GM19351 (cell line): Measurements from ENCODE around the gene CEP85L.

ENCODE experiments used
- ATAC-seq: cut with Tn5 transposase; IDR thresholded peaks from one replicate; pipeline ENCODE4 v1.9.1; 2021; ENCODE audit warnings: mild to moderate bottlenecking, moderate library complexity; ENCODE audit not compliant: unreplicated experiment

CEP85L gene

DNA sequence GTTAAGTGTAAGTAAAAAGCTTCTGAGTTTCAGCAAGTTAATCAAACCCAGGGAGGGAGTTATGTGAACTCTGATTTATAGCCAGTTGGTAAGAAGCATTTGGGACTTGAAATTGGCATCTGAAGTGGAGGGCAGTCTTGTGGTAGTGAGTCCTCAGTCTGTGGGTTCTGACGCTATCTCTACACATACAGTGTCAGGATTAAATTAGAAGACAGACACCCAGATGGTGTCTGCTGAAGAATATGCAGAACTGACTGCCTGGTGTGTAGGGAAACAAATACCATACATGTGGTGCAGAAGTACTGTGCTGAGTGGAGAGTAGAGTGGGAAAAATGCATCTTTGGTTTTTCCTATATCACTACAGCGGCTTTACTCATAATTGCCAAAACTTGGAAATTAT is 146.8 kb downstream of the CEP85L start:
- no peak for ATAC-seq

GRCh38 chr6:118502169-118502568 is 149.2 kb downstream of the CEP85L start:
- ATAC-seq = no peak

DNA sequence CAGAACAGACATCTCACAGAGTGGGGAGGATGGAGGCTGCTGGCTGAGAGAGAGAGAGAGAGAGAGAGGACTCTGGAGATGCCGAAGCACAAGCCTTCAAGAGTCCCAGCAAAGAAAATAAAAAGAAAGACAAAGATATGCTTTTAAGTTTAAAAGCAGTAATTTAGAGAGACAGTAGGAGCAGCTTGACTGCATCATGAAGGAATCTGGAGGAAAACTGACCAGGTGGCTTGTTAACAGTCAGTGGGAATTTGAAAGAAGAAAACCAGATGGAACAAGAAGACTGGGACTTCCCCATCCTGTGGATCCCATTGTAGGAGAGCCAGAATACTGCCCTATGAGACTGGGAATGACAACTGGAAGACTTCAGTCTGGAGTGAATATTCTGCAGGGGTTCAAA is 149.6 kb downstream of the CEP85L start:
- no peak for ATAC-seq

DNA sequence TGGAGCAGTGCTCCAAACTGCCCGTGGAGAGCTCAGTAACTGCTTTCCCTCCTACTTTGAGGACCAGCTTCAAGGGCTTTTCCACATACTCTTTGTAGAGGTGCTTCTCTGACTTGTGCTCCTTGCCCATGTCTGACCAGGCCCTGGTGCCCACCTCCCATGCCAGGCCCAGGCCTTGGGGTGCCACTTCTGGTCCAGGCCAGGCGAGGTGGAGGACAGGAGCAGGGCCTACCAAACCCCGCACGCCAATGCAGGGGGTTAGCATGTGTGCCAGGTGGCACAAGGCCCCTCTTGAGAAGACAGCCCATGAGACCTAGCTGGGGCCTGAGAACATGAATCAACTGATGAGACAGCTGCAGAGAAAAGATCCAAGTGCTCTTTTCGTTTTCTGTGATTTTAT is 150.3 kb downstream of the CEP85L start:
- no peak for ATAC-seq

GRCh38 chr6:118500130-118501015 is 151.0 kb downstream of the CEP85L start:
- ATAC-seq = no peak

- no peak for ATAC-seq
Observed at GRCh38 chr6:118495485-118496280, 155.7 kb downstream of the CEP85L start.

- no peak for ATAC-seq
Observed at GRCh38 chr6:118494091-118494490, 157.3 kb downstream of the CEP85L start.

DNA sequence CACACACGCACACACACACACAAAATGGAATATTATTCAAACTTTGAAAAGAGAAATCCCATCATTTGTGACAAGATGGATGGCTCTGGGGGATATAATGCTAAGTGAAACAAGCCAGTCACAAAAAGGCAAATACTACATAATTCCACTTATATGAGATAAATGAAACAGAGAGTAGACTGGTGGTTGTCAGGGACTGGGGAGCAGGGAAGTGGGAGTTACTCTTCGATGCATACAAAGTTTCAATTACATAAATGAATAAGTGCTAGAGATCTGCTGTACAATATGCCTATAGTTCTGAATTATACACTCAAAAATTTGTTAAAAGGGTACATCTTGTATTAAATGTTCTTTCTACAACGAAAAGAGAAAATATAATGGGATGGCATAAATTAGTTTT is 161.4 kb downstream of the CEP85L start:
- ATAC-seq = no peak

- ATAC-seq = no peak
Observed at GRCh38 chr6:118488631-118489030, 162.8 kb downstream of the CEP85L start.

DNA sequence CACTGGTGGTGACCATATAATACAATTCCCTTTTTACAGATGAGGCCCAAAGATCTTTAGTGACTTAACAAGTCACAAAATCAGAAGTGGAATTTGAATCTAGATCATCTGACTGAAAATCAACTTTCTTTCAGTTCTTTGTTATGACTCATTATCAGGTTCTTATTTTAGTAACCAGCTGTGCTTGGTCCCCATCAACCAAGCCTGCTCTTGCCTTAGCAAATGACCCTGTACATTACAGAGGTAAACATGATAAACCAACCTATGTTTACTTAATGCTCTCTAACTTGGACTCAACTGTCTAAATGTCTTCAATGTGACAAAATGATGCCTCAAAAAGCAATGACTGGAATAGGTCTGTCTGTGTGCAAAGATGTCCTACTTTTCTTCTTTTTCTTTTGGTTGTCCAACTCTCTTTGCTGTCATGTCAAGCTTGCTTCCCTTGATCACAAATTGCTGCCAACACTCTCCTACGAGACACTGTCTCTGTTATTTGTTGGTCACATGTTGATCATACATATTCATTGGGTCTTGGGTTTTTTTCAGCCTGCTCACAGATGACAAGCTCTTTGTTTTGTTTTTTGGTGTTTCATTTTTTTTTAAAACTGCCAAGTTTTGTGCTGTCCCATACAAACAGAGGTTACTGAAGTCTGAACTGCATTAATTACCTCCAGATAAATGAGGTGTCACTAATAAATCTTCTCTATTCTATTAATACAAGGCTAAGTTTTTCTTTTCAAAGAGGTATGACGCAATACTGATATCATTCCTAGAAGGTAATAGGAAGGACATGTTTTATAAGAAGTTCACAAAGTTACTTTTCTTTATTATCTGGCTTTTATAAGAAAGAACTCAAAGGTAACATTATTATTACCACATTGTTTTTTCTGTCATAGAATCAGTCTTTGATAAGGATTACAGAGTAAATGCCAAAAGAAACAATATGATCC is 165.5 kb downstream of the CEP85L start:
- ATAC-seq = peak; percentile 97

GRCh38 chr6:118476551-118476950 is 174.8 kb downstream of the CEP85L start:
- ATAC-seq = no peak

GRCh38 chr6:118473266-118473665 is 178.1 kb downstream of the CEP85L start:
- ATAC-seq = no peak

DNA sequence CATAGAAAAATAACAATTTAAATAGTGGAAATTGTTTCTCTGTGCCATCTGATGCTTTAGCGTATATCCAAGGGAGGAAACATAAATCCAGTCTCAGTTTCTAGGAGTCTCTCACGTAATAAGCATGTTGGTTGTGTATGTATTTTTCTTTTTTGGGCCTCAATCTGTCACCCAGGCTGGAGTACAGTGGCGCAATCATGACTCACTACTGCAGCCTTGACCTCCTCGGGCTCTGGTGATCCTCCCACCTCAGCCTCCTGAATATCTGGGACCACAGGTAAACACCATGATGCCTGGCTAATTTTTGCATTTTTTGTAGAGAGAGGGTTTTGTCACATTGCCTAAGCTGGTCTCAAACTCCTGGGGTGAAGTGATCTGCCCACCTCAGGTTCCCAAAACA is 181.9 kb downstream of the CEP85L start:
- no peak for ATAC-seq

GRCh38 chr6:118468682-118469465 is 182.5 kb downstream of the CEP85L start:
- ATAC-seq = no peak

DNA sequence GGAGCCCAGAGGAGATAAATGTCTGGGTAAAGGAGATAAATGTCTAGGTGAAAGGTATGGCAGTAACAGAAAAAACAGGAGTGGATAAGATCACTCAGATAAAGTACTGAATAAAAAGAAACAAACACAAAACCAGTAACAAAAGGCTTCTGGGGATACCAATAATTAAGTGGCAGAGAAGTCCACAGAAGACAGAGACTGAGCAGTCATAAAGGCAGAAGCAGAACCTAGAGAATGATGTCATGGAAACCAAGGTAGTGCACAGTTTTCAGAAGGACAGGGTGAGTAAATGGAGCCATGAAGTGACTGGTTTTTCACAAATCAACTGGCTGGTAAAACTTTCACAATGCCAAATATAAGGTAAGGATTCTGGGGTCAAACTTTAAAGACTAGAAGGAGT is 184.2 kb downstream of the CEP85L start:
- ATAC-seq = peak; percentile 97

- ATAC-seq = no peak
Observed at GRCh38 chr6:118464620-118465019, 186.8 kb downstream of the CEP85L start.

DNA sequence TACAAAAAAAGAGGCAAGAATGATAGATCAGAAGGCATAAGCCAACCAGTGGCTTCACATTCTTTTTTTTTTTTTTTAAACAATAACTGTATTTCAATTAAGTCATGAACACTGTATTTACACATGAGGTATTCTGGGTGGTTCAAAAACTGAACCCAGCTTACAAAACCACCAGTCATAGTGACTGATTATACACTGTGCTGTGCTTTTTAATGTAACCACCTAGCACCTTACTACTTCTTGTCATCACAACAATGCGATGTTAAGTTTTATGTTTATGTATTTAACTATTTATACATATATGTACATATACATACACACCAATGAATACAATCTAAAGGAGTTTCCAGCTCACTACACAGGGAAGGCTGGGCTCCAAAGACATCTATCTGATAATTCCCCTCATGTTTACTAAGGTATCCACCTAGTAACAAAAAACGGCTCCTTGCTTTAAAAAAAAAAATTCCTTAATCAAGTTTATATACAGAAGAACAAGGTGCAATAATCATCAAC is 190.4 kb downstream of the CEP85L start:
- no peak for ATAC-seq

- ATAC-seq = no peak
Observed at GRCh38 chr6:118456982-118457381, 194.4 kb downstream of the CEP85L start.

DNA sequence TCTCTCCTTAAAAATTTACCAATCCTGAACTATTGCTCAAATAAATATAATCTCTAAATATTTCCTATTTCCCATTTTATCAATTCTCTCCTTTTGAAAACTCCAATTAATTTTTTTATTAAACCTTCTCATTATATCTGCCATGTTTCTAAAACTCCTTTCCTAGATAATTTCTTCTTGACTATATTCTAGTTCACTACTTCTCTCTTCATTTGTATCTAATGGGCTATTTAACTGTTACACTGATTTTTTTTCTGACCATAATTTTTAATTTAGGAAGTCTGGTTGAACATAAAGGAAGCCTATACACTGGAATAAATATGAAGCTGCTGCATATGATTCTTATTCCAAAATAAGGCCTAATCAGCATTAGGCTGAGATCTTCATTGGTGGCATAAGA is 199.6 kb downstream of the CEP85L start:
- ATAC-seq = no peak

- ATAC-seq = no peak
Observed at GRCh38 chr6:118444796-118445195, 206.6 kb downstream of the CEP85L start.
